GM18858 (cell line): ENCODE results near the gene RADIL.
"Not testable (repeated sequence)": the region's sequence is repeated elsewhere in the genome, so short reads cannot be mapped to it uniquely, and the experiment has no call there.

Experiments used
- ATAC-seq: cut with Tn5 transposase; IDR thresholded peaks from one replicate; pipeline ENCODE4 v1.9.1; 2021; ENCODE audit not compliant: unreplicated experiment

RADIL gene

DNA sequence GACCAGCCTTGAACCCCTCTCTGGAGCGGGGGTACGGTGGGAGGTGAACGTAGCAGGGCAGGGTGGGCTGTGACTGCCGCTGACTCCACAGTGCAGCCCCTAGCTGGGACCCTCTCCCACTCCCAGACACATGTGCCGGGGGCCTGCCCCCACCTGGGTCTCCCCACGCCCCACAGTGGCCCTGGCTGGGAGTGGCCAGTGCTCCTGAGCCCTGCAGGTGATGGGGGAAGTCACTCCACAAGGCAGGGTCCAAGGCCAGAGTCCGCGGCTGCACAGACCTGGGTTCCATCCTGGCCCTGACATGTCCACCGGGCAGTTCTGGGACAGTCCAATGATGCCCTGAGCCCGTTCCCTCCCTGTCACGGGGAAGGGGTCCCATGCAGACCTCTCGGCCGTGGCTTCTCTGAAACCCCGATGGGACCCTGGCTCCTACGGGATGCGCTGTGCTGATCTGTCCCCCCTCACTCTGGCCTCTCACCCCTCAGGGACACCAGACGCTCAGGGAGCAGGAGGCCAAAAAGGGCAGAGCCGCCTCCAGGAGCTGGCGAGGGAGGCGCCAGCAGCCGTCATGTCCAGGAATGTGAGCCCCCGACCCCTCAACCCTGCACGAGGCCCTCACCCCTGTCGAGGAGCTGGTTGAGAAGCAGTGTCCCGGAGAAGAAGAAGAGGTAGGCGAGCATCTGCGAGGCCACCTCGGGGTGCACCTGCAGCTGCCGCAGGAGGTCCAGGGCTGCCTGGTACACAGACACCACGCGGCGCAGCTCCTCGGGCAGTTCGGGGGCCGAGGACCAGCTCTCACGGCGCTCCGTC, 67.7 kb downstream of the RADIL start:
- no peak for ATAC-seq

DNA sequence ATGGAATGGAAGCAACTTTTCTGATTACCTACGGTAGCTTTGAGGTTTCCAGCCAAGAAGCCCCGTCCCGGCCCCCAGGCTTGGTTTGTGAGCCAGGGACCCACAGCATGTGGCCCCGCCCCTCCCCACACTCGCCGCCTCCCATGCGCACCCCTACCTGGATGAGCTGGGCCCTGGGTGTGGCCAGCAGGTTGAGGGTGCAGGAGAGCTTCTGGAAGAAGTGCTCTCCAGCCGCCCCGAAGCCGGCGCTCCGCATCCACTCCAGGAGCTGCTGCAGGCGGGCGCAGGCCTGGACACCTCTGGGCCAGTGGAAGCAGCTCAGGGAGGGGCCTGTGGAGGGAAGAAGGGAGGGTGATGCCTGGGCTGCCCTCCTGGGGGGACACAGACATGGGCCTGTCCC, 68.4 kb downstream of the RADIL start:
- ATAC-seq, result no peak

DNA sequence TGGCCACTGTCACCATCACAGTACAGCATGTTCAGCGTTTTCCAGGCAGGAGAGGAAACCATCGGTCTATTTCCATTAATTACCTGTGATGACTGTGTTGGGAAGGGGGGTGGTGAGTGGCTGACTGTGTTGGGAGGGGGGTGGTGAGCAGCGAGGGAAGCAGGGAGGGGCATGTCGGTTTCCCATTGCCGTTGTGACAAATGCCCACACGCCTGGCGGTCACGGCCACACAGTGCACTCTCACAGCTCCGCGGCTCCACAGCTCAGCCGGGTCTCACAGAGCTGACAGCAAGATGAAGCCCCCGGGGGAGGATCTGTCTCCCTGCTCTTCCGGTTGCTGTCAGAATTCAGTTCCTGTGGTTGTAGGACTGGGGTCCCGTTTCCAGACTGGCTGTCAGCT, 69.1 kb downstream of the RADIL start:
- ATAC-seq, result no peak

DNA sequence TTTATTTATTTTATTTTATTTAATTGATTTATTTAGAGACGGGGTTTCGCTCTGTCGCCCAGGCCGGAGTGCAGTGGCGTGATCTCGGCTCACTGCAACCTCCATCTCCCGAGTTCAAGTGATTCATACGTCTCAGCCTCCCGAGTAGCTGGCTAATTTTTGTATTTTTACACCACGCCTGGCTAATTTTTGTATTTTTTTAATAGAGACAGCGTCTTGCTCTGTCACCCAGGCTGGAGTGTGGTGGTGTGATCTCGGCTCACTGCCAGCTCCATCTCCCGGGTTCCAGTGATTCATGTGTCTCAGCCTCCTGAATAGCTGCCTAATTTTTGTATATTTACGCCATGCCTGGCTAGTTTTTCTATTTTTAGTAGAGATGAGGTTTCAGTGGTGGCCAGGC, 73.8 kb downstream of the RADIL start:
- ATAC-seq, result no peak

DNA sequence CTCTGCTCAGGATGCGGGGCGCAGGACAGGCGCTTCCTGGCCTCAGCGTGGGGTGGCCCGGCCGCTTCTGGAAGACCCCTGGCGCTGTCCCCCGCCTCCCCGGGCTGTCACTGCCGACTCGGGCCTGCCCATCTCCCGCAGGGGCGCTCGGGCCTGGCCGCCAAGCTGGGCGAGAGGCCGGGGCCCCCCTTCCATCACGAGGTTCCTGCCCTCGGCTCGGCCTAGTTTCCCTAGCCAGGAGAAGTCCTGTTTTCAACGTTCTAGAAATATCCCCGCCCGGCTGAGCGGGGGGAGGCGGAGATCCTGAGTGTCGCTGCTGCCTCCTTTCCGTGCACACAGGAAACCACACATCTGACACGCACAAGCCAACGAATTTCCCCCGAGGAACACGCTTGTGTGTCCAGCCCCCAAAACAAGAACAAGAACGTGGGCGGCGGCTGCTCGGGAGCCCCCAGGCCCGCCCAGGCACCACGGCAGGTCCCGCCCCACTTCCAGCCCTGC, 74.4 kb downstream of the RADIL start:
- no peak for ATAC-seq

DNA sequence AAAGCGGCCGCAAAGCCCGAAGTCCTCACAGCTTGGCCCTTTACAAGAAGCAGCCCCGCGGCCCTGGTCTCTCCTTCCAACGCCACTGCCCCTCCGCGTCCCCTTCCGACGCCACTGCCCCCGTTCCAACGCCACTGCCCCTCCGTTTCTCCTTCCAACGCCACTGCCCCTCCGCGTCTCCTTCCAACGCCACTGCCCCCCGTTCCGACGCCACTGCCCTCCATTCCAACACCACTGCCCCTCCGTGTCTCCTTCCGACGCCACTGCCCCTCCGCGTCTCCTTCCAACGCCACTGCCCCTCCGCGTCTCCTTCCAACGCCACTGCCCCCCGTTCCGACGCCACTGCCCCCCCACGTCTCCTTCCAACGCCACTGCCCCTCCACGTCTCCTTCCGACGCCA, 75.0 kb downstream of the RADIL start:
- no peak for ATAC-seq

DNA sequence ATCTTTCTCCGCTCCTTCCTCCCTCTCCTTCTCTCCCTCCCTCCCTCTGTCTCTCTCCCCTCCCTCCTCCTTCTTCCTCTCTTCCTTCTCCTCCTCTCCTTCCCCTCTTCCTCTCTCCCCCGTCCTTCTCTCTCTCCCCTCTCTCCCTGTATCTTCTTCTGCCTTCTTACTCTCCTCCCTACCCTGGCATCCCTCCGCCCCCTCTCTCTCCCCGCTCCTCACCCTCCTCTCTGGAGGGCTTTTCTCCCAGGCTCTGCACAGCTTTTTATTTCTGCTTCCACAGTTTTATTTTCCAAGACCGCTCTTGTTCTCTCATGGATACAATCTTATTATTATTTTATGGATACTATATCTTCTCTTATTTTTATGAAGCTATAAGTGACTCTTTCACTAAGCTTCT, 75.5 kb downstream of the RADIL start:
- ATAC-seq, result no peak

DNA sequence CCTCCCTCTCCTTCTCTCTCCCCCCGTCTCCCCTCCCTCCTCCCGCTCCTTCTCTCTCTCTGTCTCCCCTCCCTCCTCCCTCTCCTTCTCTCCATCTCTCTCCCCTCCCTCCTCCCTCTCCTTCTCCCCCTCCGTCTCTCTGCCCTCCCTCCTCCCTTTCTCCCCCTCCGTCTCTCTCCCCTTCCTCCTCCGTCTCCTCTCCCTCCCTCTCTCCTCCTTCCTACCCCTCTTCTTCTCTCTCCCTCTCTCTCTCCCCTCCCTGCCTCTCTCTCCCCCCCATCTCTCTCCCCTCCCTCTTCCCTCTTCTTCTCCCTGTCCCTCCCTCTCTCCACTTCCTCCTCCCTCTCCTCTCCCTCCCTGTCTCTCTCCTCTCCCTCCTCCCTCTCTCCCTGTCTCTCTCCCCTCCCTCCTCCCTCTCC, 75.9 kb downstream of the RADIL start:
- ATAC-seq, result no peak

DNA sequence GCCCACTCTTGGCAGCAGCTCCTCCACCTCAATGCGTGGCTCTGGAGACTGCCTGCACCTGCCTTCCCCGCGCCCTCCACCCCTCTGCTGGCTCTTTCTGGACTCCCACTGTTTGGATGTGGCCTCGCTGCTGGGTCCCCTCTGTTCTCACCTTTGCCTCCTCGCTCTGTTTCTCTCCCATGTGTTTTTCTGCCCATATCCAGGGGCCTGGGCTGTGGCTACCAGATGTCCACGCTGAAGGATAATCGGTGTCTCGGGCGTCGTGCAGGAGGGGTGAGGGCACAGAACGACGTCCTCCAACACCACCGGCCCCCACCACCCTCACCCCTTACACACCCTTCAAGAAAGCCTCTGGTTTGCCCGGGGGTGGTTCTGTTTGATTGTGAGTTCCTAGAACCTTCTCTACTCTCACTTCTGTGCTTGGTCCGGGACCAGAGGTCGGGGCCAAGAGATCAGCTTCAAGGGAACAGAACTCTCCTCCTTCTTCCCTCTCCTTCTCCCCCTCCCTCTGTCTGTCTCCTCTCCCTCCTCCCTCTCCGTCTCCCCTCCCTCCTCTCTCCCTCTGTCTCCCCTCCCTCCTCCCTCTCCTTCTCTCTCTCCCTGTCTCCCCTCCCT, 76.4 kb downstream of the RADIL start:
- ATAC-seq, result no peak

DNA sequence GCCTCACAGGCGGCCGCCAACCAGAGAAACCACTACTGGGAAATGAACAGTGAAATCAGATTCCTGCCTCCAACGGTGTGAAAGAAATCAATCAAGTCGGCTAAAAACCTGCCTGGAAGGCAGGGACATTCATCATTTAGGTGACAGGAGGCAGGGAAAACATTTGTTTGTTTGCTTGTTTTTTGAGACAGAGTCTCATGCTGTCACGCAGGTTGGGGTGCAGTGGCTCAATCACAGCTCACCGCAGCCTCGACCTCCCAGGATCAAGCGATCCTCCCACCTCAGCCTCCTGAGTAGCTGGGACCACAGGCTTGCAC, 77.6 kb downstream of the RADIL start:
- no peak for ATAC-seq

DNA sequence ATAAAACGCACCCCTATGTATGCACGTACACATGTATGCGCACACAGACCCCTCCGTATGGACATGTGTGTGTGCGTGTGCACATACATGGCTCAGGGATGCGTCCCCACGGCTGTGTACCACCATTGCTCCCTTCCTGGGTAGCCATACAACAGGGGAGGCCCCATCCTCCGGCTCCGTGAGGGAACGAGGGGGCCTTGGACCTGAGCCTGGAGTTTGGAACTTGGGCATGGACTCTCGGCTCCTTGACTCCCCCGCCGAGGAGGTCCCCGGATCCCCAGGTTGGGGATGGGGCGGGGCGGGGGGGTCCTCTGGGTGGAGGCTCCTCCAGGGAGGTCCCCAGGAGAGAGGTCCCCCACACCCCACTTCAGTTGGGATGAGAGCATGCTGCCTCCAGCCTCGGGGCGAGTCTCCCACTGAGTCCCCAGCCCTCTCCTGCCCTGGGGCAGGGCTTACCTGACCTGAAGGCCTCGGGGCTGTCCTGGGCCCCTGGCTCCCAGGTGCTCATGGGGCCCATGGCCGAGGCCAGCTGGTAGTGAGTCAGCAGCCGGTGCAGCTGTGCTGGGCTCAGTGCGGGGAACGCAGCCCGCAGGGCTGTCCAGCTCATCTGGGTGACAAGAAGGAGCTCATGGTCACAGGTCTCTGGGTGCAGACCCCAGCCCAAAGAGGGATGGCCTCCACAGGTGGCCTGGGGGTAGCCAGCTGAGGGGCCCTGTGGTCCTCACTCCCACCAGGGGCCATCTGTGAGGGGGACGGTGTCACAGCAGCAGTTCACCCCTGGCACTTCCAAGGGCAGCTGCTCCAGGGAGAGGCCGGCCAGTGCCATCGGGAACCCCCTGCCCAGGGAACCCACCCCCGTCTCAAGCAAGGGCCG, 78.2 kb downstream of the RADIL start:
- ATAC-seq, result no peak

DNA sequence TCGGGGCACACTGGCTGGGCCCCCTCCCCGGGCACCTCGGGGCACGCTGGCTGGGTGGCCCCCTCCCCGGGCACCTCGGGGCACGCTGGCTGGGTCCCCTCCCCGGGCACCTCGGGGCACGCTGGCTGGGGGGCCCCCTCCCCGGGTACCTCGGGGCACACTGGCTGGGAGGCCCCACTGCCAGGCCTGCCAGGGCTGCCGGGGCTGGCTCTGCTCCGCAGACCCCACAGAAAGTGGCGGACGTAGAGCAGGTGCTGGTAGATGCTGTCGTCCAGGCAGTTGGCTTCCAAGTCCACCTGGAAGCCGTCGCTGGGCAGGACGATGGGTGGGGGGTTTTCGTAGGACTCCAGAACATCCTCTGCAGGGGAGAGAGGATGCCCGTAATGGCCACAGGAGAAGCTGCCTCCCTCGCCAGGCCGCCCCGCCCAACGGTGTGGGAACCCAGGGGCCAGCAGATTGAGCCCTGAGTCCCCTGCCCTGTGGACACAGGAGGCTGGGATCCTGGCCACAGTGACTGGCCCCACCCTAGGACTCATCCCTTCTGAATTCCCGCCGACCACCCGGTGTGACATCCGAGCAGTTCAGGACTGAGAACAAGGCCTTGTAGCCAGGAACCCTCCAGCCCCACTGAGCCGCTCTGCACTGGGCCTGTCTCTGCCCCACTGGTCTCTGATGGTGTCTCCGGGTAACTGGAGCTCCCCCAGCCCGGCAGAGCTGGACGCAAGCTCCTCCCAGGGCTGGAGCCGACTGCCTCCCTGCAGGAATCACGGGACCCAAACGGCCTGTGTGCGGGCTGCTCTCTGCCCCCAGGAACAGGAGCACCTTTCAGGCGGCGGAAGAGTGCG, 79.9 kb downstream of the RADIL start:
- ATAC-seq, result no peak

DNA sequence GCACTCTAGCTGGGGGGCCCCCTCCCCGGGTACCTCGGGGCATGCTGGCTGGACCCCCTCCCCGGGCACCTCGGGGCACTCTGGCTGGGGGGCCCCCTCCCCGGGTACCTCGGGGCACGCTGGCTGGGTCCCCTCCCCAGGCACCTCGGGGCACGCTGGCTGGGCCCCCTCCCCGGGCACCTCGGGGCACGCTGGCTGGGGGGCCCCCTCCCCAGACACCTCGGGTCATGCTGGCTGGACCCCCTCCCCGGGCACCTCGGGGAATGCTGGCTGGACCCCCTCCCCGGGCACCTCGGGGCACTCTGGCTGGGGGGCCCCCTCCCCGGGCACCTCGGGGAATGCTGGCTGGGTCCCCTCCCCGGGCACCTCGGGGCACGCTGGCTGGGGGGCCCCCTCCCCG, 80.9 kb downstream of the RADIL start:
- ATAC-seq, result not testable (repeated sequence)

DNA sequence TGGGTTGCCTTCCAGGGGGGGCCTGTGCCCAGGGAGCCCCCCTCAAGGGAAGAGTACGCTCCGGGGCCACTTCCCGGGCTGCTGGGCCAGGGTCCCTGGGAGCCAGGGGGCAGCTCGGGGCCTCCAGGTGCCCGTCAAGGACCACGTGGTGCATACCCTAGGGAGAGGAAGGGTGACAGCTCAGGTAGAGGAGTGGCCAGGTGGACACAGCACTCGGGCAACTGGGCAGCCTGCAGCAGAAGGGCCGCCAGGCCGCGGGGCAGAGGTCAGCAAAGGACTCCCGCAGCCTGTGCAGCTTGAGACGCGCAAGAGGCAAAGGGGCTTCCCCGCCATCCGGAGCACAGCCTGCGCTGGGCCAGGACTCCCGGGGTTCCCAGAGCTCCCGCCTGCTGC, 81.7 kb downstream of the RADIL start:
- ATAC-seq, result no peak

DNA sequence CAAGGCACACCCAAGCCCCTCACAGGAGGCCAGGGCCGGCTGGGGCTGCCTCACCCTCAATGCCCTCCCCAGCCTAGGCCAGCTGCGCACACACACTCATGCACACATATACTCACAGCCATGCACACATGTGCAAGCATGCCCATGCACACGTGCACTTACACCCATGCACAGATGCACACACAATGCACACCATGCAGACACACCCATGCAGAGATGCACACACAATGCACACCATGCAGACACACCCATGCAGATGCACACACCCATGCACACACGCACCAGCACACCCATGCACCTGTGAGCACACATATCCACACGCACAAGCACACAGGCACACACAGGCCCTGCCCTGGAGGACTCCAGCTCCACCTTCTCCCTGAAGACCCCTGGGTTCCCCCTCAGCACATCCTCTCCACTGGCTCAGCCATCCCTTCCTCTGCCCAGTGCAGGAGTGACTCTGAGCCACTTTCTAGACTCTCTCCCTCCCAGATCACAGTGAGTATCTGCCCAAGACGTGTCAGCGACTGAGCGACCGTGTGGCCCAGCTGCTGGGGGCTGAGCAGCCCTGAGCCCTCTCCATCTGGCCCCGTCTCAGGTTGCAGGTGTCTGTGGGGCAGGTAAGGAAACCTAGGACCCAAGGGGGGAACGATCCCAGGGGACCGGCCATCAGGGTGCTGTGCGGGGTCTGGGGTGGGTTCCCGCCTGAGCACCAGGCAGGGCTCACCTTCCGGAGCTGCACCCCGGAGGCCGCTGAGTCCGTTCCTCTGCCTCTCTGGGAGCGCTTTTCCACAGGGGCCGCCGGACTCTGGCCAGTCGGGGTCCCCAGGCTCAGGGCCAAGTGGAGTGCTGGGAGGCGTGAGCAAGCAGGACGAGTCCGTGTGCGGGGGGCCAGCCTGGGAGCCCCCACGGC, 82.3 kb downstream of the RADIL start:
- no peak for ATAC-seq

DNA sequence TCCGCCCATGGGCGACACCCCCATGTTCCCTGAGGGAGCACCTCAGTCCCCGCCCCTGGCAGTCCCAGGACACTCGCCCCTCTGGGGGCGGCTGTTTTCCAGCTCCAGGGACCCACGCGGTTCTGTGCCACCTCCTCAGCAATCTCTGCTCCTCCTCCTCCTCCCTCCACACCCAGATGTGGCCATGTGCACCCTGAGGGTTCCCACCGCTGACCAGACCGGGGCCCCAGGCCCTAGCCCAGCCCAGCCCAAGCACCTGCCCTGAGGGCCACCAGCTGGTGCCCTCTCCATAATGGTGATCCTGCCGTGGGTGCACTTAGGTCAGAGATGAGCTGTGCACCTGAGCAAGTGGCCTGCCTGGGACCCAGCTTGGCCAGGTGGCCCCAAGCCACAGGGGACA, 83.0 kb downstream of the RADIL start:
- no peak for ATAC-seq

DNA sequence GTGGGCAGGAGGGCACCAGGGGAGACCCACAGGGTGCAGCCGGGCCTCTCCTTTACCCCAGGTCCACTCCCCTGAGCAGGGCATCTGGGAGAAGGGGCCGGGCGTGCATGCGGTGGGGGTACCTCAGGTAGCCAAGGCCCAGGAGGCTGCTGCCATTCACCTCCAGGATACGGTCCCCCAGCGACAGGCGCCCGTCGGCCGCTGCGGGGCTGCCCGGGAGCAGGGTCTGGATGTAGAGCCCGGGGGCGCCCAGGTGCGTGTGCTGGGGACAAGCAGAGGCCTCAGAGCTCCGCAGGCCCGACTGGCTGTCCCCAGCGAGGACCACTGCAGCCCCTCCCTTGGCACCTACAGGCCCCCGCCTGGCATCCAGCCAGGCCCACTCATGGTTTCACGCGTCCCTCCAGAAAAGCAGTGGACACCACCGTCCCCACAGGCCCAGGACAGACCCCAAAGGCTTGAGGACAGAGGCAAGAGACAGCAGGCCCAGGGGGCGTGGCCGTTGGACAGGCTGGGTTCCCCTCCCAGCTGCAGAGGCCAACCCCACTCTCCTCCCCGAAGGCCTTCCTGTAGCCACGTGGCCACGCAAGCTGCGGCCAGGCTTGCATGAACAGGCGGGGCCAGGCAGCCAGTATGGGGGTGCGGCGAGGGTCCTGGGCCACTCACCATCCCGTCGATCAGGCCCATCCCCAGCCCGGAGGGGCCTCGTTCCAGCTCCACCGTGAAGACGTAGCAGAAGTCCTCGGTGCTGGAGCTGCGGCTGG, 83.8 kb downstream of the RADIL start:
- ATAC-seq, result no peak

DNA sequence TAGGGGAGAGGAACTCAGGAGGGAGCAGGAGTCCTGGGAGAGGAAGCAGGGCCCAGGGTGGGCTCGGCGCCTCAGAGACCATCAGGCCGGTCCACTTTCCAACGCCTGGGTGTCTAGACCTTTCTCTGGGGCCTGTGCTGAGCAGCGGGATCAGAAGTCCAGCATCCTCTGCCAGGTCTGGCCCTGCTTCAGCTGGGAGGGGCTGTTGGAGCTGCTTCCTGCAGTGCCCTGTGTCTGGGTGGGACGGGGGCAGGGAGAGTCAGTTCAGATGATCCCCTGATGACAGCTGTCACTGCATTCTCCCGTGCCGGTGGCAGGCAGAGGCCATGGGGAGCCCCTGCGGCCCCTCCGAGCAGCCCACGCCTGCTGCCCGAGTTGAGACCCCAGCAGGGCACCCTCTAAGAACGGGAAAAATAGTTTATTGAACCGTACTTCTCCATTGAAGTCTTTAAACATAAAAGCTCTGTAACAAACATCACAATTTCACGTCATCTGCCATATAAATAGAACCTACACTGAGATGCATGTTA, 84.7 kb downstream of the RADIL start:
- no peak for ATAC-seq
